DND-41 (cell line): ENCODE results near the gene INPP5B.

Experiments used
- EZH2 ChIP-seq: IDR thresholded peaks from 3 replicates; pipeline ENCODE4 v1.6.1; 2012; ENCODE audit warnings: borderline replicate concordance, low read depth, mild to moderate bottlenecking, moderate library complexity, low read length, inconsistent platforms; ENCODE audit not compliant: severe bottlenecking
- TF ChIP-seq, protein P1 (sequence below): IDR thresholded peaks from 2 replicates; pipeline ENCODE4 v1.5.1; 2012; ENCODE audit warnings: borderline replicate concordance, low read length, moderate library complexity, mild to moderate bottlenecking; ENCODE audit not compliant: poor library complexity, severe bottlenecking; ENCODE audit errors: extremely low read depth

DNA sequence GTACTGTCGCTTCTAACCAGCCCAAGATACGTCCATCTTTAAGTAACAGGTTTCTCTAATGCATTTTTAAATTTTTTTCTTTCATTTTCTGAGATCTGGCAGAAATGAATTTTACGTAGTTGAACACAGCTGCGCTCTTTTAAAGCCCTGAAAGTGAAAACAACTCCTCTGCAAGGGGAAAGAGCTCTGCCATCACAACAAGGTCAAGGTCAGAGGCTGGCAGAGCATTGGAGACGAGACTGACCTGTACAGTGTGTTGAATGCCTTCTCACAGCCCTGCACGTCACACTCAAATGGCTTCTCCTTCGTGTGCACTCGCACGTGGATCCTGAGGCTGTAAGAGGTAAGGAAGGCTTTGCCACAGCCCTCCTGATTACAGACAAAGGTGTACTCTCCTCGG is 107.2 kb downstream of the INPP5B start:
- TF ChIP-seq, protein P1, sequence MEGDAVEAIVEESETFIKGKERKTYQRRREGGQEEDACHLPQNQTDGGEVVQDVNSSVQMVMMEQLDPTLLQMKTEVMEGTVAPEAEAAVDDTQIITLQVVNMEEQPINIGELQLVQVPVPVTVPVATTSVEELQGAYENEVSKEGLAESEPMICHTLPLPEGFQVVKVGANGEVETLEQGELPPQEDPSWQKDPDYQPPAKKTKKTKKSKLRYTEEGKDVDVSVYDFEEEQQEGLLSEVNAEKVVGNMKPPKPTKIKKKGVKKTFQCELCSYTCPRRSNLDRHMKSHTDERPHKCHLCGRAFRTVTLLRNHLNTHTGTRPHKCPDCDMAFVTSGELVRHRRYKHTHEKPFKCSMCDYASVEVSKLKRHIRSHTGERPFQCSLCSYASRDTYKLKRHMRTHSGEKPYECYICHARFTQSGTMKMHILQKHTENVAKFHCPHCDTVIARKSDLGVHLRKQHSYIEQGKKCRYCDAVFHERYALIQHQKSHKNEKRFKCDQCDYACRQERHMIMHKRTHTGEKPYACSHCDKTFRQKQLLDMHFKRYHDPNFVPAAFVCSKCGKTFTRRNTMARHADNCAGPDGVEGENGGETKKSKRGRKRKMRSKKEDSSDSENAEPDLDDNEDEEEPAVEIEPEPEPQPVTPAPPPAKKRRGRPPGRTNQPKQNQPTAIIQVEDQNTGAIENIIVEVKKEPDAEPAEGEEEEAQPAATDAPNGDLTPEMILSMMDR = no peak
- no peak for TF ChIP-seq EZH2
